WTC11 (cell line): ENCODE results near the gene ZGPAT. TPM values are rescaled to one million over a fixed set of nuclear protein-coding genes. Genes with fewer than 3 reads are reported as not detected.

Experiments used
- ATAC-seq: fragments of 200-7000 bp; cut with Tn5 transposase; 2 replicates; pipeline ENCODE4 v1.10.0; 2021; ENCODE audit warnings: mild to moderate bottlenecking, moderate library complexity
- CTCF ChIA-PET: fragments of 300-600 bp; sonication (Branson Sonifier 250); formaldehyde crosslinking; loops from one replicate; lab custom pipeline; 2021; ENCODE audit warnings: antibody characterized with exemption; lab: Charles Lee
- POLR2A ChIA-PET: fragments of 350-600 bp; sonication (Branson Sonifier 250); formaldehyde crosslinking; loops from one replicate; lab custom pipeline; 2021; ENCODE audit warnings: antibody characterized with exemption; lab: Charles Lee
- DNase-seq: peaks from one replicate; pipeline ENCODE4 v3.0.0; 2021; ENCODE audit warnings: low spot score
- H3K27ac Mint-ChIP-seq: 2 replicates; pipeline ENCODE4 v1.8.0; 2021; ENCODE audit warnings: mixed read lengths
- H3K27me3 Mint-ChIP-seq: 2 replicates; pipeline ENCODE4 v1.8.0; 2021; ENCODE audit warnings: low read depth, mild to moderate bottlenecking, moderate library complexity, mixed read lengths
- H3K36me3 Mint-ChIP-seq: 2 replicates; pipeline ENCODE4 v1.8.0; 2021; ENCODE audit warnings: mixed read lengths
- H3K4me1 Mint-ChIP-seq: 2 replicates; pipeline ENCODE4 v1.8.0; 2022; ENCODE audit warnings: mixed read lengths
- H3K4me3 Mint-ChIP-seq: 2 replicates; pipeline ENCODE4 v1.8.0; 2021; ENCODE audit warnings: mild to moderate bottlenecking, moderate library complexity, mixed read lengths
- H3K9me3 Mint-ChIP-seq: 2 replicates; pipeline ENCODE4 v1.8.0; 2021; ENCODE audit warnings: mixed read lengths
- CBFB ChIP-seq: sonication (generic); formaldehyde crosslinking; IDR thresholded peaks from 2 replicates; pipeline ENCODE4 v1.8.1; 2022; ENCODE audit warnings: mild to moderate bottlenecking, low read depth, missing genetic modification reagents
- CDX4 ChIP-seq: fragments of 250-450 bp; sonication (Bioruptor Pico); IDR thresholded peaks from 2 replicates; pipeline ENCODE4 v1.9.0; 2021; ENCODE audit warnings: moderate library complexity, mild to moderate bottlenecking, inconsistent platforms, borderline replicate concordance
- ERG ChIP-seq: fragments of 250-450 bp; sonication (Bioruptor Pico); IDR thresholded peaks from 2 replicates; pipeline ENCODE4 v1.8.0; 2021; ENCODE audit warnings: mild to moderate bottlenecking
- FOXK1 ChIP-seq: sonication (generic); formaldehyde crosslinking; IDR thresholded peaks from 2 replicates; pipeline ENCODE4 v1.8.0; 2022; ENCODE audit warnings: mild to moderate bottlenecking, moderate library complexity, missing genetic modification reagents
- FOXP4 ChIP-seq: sonication (generic); formaldehyde crosslinking; IDR thresholded peaks from 2 replicates; pipeline ENCODE4 v1.8.0; 2022; ENCODE audit warnings: mild to moderate bottlenecking, missing genetic modification reagents
- KAT7 ChIP-seq: sonication (generic); formaldehyde crosslinking; IDR thresholded peaks from 2 replicates; pipeline ENCODE4 v1.8.1; 2023; ENCODE audit warnings: missing genetic modification reagents, mild to moderate bottlenecking, borderline replicate concordance
- MLX ChIP-seq: sonication (generic); formaldehyde crosslinking; IDR thresholded peaks from 2 replicates; pipeline ENCODE4 v1.8.1; 2023; ENCODE audit warnings: mild to moderate bottlenecking, missing genetic modification reagents, moderate library complexity
- MXD4 ChIP-seq: fragments of 250-450 bp; sonication (Bioruptor Pico); IDR thresholded peaks from 2 replicates; pipeline ENCODE4 v1.8.0; 2021; ENCODE audit warnings: mild to moderate bottlenecking, moderate library complexity, borderline replicate concordance
- MYBL2 ChIP-seq: sonication (generic); formaldehyde crosslinking; IDR thresholded peaks from 2 replicates; pipeline ENCODE4 v1.8.1; 2023; ENCODE audit warnings: mild to moderate bottlenecking, moderate library complexity, missing genetic modification reagents
- NR2C2 ChIP-seq: sonication (generic); formaldehyde crosslinking; IDR thresholded peaks from 2 replicates; pipeline ENCODE4 v1.8.0; 2022; ENCODE audit warnings: mild to moderate bottlenecking, missing genetic modification reagents
- OVOL2 ChIP-seq: fragments of 250-450 bp; sonication (Bioruptor Pico); IDR thresholded peaks from 2 replicates; pipeline ENCODE4 v1.9.0; 2021; ENCODE audit warnings: mild to moderate bottlenecking, borderline replicate concordance
- PRRX2 ChIP-seq: fragments of 250-450 bp; sonication (Bioruptor Pico); IDR thresholded peaks from 2 replicates; pipeline ENCODE4 v1.8.0; 2021; ENCODE audit warnings: mild to moderate bottlenecking
- TP53 ChIP-seq: sonication (generic); formaldehyde crosslinking; IDR thresholded peaks from 2 replicates; pipeline ENCODE4 v1.8.1; 2023; ENCODE audit warnings: mild to moderate bottlenecking, missing genetic modification reagents
- ZNF121 ChIP-seq: sonication (generic); formaldehyde crosslinking; IDR thresholded peaks from 2 replicates; pipeline ENCODE4 v1.8.0; 2023; ENCODE audit warnings: missing genetic modification reagents
- ZNF263 ChIP-seq: sonication (generic); formaldehyde crosslinking; IDR thresholded peaks from 2 replicates; pipeline ENCODE4 v1.8.1; 2022; ENCODE audit warnings: low read depth, mild to moderate bottlenecking, moderate library complexity, missing genetic modification reagents
- ZNF317 ChIP-seq: sonication (generic); formaldehyde crosslinking; IDR thresholded peaks from 2 replicates; pipeline ENCODE4 v1.8.1; 2023; ENCODE audit warnings: low read depth, mild to moderate bottlenecking, moderate library complexity, missing genetic modification reagents, borderline replicate concordance
- ZNF423 ChIP-seq: fragments of 250-450 bp; sonication (Bioruptor Pico); IDR thresholded peaks from 2 replicates; pipeline ENCODE4 v2.1.2; 2022; ENCODE audit warnings: mild to moderate bottlenecking, moderate library complexity
- ZNF512 ChIP-seq: sonication (generic); formaldehyde crosslinking; IDR thresholded peaks from 2 replicates; pipeline ENCODE4 v1.8.1; 2022; ENCODE audit warnings: missing genetic modification reagents, borderline replicate concordance
- ZNF532 ChIP-seq: fragments of 250-450 bp; sonication (Bioruptor Pico); IDR thresholded peaks from 2 replicates; pipeline ENCODE4 v1.9.0; 2021; ENCODE audit warnings: mild to moderate bottlenecking, borderline replicate concordance
- total RNA-seq: library from RNA; stranded (reverse); gene quantifications from 3 replicates; pipeline ENCODE4 v1.2.3, GENCODE V29; 2021

The ZGPAT gene
- total RNA-seq, 1 experiment from 2014 or later: 28.3 TPM

GRCh38 chr20:63702036-63702665 lies 5.7 kb upstream of the ZGPAT start:
- POLR2A ChIA-PET: no interaction called here
- TF ChIP-seq ZNF512 (CRISPR knock-in tag): no peak
- peak; percentile 21; the same call in 1 of the 2 replicates for TF ChIP-seq ZNF121 (CRISPR knock-in tag)
- ATAC-seq: no peak
- peaks cover 9% of the 10 kb centered on the region for H3K4me1 Mint-ChIP-seq
- no peak overlapping the region for H3K27ac Mint-ChIP-seq
- no peak overlapping the region for H3K4me3 Mint-ChIP-seq
- CTCF ChIA-PET: interaction anchor here (1.4 kb wide), 1 partner anchor 36 kb away, joined by 3 read pairs; no protein-coding TSS in a partner anchor
- H3K9me3 Mint-ChIP-seq: no peaks in the 10 kb centered on the region
- H3K36me3 Mint-ChIP-seq: peaks cover 15% of the 10 kb centered on the region
- H3K27me3 Mint-ChIP-seq: no peaks in the 10 kb centered on the region
- no peak for DNase-seq

GRCh38 chr20:63702751-63703470 lies 4.9 kb upstream of the ZGPAT start:
- CTCF ChIA-PET: interaction anchor here (1.4 to 2.0 kb wide), 2 partner anchors 36 to 73 kb away, joined by 3 to 5 read pairs; no protein-coding TSS in a partner anchor
- DNase-seq: no peak
- Mint-ChIP-seq H3K9me3 (no peaks in the 10 kb centered on the region), H3K27ac (no peak overlapping the region; the same call in 1 of the 2 replicates), H3K36me3 (peaks cover 15% of the 10 kb centered on the region), H3K4me3 (no peak overlapping the region), H3K27me3 (no peaks in the 10 kb centered on the region)
- POLR2A ChIA-PET: no interaction called here
- TF ChIP-seq MXD4 (CRISPR knock-in tag) (no peak), ZNF121 (CRISPR knock-in tag) (no peak), CBFB (CRISPR knock-in tag) (no peak), MYBL2 (CRISPR knock-in tag) (no peak), ZNF423 (CRISPR knock-in tag) (no peak), NR2C2 (no peak), ZNF317 (CRISPR knock-in tag) (no peak), KAT7 (no peak), FOXP4 (no peak), ERG (CRISPR knock-in tag) (no peak), CDX4 (no peak), OVOL2 (no peak), ZNF532 (no peak), FOXK1 (CRISPR knock-in tag) (no peak), PRRX2 (CRISPR knock-in tag) (no peak), TP53 (CRISPR knock-in tag) (no peak), MLX (no peak), ZNF263 (CRISPR knock-in tag) (no peak)
- TF ChIP-seq, all 79 proteins: peak for 0
- ATAC-seq: no peak
- peaks cover 5% of the 10 kb centered on the region for H3K4me1 Mint-ChIP-seq
